ENCODE results near the gene TMEM244. TPM values are rescaled to one million over a fixed set of nuclear protein-coding genes. Genes with fewer than 3 reads are reported as not detected.

The TMEM244 gene
- total RNA-seq, 1 donor from 2014 or later, result not detected

GRCh38 chr6:129853996-129854711, 7.0 kb downstream of the TMEM244 start:
- Mint-ChIP-seq H3K9me3 (peaks cover 18% of the 10 kb centered on the region), H3K4me1 (peaks cover 2% of the 10 kb centered on the region), H3K4me3 (no peak overlapping the region), H3K27me3 (ENCODE audit: low read depth) (no peaks in the 10 kb centered on the region), H3K36me3 (no peaks in the 10 kb centered on the region), H3K27ac (no peak overlapping the region)
- no peak for DNase-seq (ENCODE audit: low spot score in 2 of 2, unreplicated experiment in 2 of 2)
- TF ChIP-seq CTCF (IDR thresholded peaks at IDR 0.05; ENCODE audit: unreplicated experiment), result no peak

- no peak for TF ChIP-seq CTCF (IDR thresholded peaks at IDR 0.05; ENCODE audit: unreplicated experiment)
- no peak overlapping the region for H3K27ac Mint-ChIP-seq
These were observed 8.8 kb downstream of the TMEM244 start for GRCh38 chr6:129852257-129852858.

GRCh38 chr6:129849456-129849855, 11.7 kb downstream of the TMEM244 start:
- no peaks in the 10 kb centered on the region for H3K36me3 Mint-ChIP-seq
- no peaks in the 10 kb centered on the region for H3K4me1 Mint-ChIP-seq
- no peak for TF ChIP-seq CTCF (IDR thresholded peaks at IDR 0.05; ENCODE audit: unreplicated experiment)
- DNase-seq (ENCODE audit: low spot score in 2 of 2, unreplicated experiment in 2 of 2), result no peak
- H3K9me3 Mint-ChIP-seq, result peaks cover 12% of the 10 kb centered on the region
- peaks cover 1% of the 10 kb centered on the region for H3K27me3 Mint-ChIP-seq (ENCODE audit: low read depth)
- no peak overlapping the region for H3K4me3 Mint-ChIP-seq
- no peak overlapping the region for H3K27ac Mint-ChIP-seq

More at GRCh38 chr6:129852257-129852858, 8.8 kb downstream of the TMEM244 start:
- H3K4me1 Mint-ChIP-seq, result no peaks in the 10 kb centered on the region
- peaks cover 22% of the 10 kb centered on the region for H3K9me3 Mint-ChIP-seq
- DNase-seq (ENCODE audit: low spot score in 2 of 2, unreplicated experiment in 2 of 2), result no peak
- H3K27me3 Mint-ChIP-seq (ENCODE audit: low read depth), result peaks cover 1% of the 10 kb centered on the region
- H3K36me3 Mint-ChIP-seq, result no peaks in the 10 kb centered on the region
- no peak overlapping the region for H3K4me3 Mint-ChIP-seq

GRCh38 chr6:129846761-129847160, 14.4 kb downstream of the TMEM244 start:
- no peak overlapping the region for H3K4me3 Mint-ChIP-seq

GRCh38 chr6:129845696-129846095, 15.4 kb downstream of the TMEM244 start:
- peaks cover 1% of the 10 kb centered on the region for H3K27me3 Mint-ChIP-seq (ENCODE audit: low read depth)
- no peak for DNase-seq (ENCODE audit: low spot score in 2 of 2, unreplicated experiment in 2 of 2)
- H3K27ac Mint-ChIP-seq, result no peak overlapping the region
- peaks cover 12% of the 10 kb centered on the region for H3K9me3 Mint-ChIP-seq
- no peak overlapping the region for H3K4me3 Mint-ChIP-seq
- H3K4me1 Mint-ChIP-seq, result no peaks in the 10 kb centered on the region
- no peak for TF ChIP-seq CTCF (IDR thresholded peaks at IDR 0.05; ENCODE audit: unreplicated experiment)
- H3K36me3 Mint-ChIP-seq, result no peaks in the 10 kb centered on the region

More at GRCh38 chr6:129846761-129847160, 14.4 kb downstream of the TMEM244 start:
- H3K4me1 Mint-ChIP-seq, result no peaks in the 10 kb centered on the region
- no peaks in the 10 kb centered on the region for H3K36me3 Mint-ChIP-seq
- DNase-seq (ENCODE audit: low spot score in 2 of 2, unreplicated experiment in 2 of 2), result no peak
- peaks cover 12% of the 10 kb centered on the region for H3K9me3 Mint-ChIP-seq
- TF ChIP-seq CTCF (IDR thresholded peaks at IDR 0.05; ENCODE audit: unreplicated experiment), result no peak
- no peak overlapping the region for H3K27ac Mint-ChIP-seq
- H3K27me3 Mint-ChIP-seq (ENCODE audit: low read depth), result peaks cover 1% of the 10 kb centered on the region

Measured in mesothelial cell of epicardium (in vitro differentiated cells).